NCI-H1105 (cell line): Measurements from ENCODE around the gene BZW2.
"Not testable (repeated sequence)": the region's sequence is repeated elsewhere in the genome, so short reads cannot be mapped to it uniquely, and the experiment has no call there.

Experiments used
- DNase-seq: peaks from one replicate; lab custom pipeline; 2025; lab: John Stamatoyannopoulos, UW

BZW2 gene

DNA sequence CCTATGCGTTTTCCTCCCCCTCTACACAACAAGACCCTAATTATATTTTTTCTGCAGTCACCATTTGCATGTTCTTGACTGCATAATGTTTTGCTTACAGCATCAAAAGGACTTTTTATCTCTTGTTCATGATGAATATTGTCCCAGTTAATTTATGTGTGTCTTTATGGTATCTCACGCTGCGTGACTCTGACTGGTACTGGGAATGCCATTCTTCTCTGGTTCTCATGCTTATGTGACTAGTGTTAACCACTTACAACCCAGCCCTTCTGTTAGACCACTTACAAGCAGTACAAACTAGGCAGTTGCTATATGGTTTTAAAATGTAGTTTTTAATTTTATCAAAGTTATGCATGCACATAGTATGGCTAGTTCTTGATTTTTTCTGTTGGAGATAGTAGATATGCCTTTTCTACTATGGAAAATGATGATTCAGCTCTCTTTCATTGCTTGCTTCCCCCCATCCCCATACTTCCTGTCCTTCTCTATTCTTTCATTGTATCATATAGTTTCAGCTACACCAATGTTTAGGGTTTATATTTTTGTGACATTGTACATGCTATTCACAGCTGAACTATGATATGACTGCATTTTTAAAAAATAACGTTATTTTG lies 24.9 kb downstream of the BZW2 start:
- DNase-seq, result no peak

DNA sequence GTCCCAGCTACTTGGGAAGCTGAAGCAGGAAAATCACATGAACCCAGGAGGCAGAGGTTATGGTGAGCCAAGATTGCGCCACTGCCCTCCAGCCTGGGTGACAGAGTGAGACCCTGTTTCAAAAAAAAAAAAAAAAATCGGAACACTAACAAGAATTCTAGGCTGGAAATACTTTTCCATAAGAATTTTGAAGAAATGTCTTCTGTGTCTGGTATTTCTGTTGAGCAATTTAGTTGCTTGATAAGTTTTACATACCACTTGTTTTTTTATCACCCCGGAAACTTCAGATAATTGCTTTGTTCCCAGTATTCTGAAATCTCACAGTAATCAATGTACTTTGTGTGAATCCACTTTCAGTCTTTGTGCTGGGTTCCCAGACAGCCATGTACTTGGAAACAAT lies 25.8 kb downstream of the BZW2 start:
- DNase-seq, result no peak

DNA sequence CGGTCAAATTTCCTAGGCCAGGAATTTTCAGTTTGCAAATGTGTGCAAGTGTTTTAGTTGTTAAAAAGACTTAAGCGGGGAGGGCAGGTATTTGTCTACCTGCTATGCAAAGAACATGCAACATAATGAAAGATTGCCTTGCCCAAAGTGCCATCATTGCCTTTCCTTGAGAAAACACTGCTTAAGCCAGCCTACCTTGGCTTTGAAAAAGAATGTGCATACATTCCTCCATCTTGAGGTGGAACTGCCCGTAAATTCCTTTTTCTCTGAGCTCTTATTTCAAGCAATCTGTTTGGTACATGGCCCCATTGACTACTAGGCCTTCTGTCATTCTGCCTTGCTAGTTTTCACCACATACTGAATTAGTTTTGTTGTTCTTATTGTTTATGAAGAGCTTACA lies 29.3 kb downstream of the BZW2 start:
- no peak for DNase-seq

DNA sequence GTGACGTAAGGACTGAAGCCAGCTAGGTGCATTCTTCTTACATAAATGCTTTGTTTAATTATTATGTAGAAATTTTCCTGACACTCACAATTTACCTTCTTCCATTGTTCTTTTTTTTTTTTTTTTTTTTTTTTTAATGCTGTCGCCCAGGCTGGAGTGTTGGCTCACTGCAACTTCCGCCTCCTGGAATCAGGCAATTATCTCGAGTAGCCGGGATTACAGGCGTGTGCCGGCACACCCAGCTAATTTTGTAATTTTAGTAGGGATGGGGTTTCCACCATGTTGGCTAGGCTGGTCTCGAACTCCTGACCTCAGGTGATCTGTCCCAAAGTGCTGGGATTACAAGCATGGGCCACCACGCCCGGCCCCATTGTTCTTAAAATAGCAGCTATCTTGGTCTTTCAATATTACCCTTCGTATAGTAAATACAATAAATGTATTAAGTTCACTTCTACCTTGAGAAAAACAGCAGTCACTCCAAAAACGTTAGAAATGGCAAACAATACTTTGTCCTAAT lies 32.1 kb downstream of the BZW2 start:
- no peak for DNase-seq

DNA sequence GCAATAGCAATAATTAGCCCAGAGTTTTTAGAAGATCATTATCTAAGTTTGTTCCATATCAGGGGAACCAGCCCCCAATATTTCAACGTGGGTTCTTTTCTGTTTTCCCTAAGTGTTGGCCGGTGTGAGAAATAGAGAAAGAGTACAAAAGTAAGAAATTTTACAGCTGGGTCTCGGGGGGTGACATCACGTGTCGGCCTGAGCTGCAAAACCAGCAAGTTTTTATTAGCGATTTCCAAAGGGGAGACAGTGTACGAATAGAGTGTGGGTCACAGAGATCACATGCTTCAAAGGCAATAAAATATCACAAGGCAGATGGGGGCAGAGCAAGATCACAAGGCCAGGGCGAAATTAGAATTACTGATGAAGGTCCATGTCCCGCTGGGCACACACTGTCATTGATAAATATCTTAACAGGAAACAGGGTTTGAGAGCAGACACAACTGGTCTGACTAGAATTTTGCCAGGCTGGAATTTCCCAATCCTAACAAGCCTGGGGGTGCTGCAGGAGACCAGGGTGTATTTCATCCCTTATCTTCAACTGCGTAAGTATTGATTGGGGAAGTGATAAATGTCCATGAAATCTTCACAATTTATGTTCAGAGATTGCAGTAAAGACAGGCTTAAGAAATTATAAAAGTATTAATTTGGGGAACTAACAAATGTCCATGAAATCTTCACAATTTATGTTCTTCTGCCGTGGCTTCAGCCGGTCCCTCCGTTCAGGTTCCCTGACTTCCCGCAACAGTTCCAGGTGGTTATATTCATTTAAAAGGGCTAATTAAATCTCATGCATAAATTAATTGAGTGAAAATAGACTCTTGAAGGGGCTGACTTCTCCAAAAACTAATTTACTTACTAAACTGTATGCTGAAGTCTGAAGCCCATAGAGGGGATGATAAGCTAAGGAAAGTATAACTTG lies 32.9 kb downstream of the BZW2 start:
- not testable (repeated sequence) for DNase-seq

DNA sequence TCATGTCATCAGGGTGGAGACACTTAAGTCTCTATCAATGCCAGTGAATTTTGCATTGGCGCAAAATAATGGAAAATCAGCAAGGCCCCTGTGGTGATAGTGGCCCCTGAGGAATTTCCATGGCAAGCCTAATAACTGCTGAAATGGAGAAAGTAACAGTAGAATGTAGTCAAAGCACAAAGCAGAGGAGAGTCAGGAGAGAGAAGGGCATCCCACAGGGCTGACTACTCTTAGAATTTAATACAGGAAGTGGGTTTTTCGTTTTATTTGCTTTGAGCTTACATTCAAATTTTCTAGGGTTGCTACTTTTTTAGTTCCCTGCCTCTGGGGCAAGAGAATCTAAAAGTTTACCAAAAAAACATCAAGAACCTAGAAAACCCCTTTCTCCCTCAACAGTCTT lies 39.0 kb downstream of the BZW2 start:
- DNase-seq, result no peak

DNA sequence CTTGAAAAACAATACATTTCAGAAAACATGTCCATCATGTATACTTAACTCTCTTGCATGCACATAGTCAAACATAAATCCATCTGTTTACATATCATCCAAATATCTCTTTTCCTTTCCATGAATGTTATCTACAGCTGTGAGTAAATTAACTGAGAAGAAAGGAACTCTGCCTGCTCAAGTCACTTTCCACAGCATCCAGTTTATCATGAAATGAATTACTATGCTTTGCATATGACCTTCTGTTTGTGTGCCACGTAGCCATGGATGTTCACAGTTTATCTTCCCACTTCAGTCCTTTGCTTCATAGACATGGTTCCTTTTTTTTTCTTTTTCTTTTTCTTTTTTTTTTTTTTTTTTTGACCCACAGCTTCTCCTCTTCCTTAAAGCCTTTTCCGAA lies 39.6 kb downstream of the BZW2 start:
- no peak for DNase-seq

DNA sequence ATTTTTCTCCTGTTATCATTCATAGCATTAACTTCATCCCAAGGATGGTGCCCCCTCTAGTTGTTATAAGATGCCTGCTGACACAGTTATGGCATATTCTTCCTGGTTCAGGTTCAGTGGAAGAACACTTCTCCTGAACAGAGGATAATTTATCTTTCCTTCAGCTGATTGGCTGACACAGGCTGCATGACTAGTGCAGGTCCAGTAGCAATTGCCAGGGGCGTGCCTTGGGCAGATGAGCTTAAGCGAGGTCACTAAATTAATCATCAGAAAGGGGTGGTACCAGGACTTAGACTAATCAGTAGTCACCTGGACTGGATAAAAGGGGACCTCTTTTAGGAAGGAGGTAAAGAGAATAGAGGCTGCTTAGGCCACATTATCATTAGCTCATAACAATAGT lies 42.3 kb downstream of the BZW2 start:
- DNase-seq, result no peak

DNA sequence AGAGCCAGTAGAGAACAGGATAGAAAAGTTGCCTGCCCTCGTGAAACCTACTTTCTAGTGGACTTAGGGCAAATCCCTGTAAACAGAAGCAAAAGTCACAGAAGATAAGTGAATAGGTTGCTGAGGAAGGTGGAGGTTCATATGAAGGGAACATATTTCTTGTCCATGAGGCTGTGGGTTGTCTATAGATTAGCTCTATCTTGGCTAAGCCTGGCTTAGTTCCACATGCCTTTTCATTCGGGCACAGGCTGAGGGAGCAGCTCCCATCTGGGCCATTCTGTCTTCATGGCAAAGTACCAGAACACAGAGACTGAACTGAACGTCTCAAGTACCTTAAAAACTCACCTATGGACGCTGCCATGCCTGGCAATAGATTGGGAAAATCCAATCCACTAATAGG lies 45.3 kb downstream of the BZW2 start:
- no peak for DNase-seq

DNA sequence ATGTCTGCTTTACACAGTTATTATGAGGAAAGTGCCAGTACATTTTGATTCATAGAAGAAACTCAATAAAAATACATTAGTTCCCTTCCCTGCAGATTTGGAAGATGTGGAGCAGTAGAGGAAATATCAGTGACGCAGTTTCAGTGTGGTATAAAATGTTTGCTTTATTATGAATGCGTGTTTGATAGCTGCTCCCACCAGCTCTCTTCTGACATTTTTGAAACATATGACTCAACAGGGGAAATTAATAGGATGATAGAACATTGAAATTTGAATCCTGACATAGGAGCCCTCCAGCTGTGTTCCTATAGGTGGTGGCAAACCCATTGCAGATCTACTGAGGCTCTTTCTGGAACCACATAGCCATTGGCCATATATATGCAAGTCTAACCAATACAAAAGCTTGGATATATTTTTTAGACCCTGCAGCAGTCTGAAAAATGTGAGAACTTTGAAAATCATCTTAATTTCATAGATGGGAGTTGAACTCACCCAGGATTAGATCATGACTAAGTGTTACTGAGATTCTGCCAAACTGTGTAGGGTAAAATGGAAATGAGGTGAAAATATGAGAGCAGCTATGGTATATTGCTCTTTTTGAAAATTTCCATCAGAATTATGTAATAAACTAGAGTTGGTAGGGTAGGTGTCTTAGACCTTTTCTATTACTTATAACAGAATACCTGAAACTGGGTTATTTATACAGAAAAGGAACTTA lies 47.8 kb downstream of the BZW2 start:
- DNase-seq, result no peak

DNA sequence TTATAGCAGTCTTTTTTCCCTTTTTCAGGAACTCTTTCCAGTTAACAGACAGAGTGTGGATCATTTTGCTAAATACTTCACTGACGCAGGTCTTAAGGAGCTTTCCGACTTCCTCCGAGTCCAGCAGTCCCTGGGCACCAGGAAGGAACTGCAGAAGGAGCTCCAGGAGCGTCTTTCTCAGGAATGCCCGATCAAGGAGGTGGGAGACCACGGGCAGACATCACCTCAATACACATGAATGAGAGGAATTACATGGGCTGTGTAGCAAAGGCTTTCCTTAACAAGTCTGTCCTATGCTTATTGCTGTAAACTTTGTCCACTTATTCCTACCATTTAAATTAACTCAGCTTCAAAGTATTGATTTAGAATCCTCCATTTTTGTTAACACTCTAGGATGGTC lies 48.8 kb downstream of the BZW2 start:
- no peak for DNase-seq

DNA sequence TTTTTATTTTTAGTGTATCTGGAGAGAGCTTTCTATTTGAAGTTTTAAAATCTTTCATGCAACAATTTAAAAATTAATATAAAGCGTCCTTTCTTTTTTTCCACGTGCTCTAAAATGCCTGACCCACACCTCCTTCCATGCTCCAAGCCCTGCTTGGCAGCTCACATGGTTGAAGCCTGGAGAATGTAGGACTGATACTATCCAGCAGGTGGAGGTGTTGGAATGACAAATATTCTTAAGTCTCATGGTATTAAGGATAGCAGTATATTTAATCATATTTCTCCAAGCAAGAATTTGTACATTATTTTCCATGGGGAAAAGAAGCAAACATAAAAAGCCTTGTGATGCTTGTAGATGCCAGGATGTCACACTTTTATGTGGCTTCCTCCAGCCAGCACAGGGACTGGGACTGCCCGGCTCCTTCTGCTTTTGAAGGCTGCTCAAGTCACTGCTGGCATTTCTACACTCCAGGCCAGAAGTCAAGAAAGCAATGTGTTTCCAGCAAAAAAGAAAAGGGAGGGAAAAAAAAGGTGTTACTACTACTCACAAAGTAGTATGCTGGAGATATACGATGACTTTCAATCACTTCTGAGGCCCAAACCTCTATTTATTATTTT lies 49.7 kb downstream of the BZW2 start:
- peak; percentile 34 for DNase-seq

DNA sequence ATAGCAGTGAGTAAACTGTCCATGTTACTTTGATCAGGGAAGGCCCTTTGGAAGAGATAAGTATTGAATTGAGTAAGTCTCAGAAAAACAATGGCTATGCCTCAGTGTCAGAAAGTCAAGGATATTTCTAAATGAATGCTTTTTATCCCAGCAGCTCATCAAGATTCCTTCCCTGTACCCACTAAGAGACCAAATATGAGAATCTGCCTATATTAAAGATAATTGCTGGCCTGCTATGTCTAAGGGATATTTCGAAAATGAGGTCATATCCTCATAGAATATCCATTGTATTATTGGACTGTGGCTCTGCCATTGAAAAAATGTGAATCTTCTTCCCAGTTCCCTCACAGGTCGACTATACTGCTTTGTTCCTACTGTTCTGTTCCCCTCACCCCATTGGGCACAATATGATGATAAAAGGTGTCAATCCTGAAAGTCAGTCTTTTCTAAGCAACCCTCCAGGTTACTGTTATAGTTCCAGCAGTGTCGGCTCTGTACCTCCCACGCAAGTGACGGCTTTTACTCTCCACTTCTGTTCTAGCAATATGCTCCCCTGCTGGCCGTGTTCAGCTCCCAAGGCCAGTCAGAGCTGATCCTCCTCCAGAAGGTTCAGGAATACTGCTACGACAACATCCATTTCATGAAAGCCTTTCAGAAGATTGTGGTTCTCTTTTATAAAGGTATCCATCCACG lies 51.7 kb downstream of the BZW2 start:
- DNase-seq, result no peak

DNA sequence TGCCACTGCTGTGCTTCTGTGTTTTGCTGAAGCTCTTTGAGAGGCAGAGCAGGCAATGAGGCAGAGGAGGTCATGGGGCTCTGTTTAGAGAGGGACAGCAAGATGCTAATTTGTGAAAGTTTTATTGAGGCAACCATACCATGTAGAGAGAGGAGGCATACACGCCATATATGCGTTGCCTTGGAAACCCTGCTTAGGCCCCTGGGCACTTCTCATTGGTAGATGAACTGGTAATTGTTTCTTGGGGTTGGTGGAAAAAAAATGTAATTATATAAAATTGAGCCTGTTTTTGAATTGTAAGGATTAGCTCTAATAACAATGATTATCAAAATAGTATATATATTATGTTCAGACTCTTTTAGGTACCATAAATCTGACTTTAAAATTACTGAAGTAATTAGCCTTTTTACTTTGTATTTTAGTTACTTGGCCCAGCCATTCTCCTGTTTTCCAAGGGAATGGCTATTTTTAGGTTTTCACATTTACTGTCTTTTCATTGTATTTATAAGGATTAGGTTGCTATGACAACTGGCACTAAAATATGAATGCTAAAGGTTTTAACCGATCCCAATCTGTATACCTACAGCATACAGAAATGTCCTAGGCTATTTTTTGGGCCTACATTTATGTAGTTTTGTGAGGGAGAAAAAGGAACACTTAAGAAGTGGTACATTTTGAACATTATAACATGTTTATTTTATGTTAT lies 52.4 kb downstream of the BZW2 start:
- no peak for DNase-seq

DNA sequence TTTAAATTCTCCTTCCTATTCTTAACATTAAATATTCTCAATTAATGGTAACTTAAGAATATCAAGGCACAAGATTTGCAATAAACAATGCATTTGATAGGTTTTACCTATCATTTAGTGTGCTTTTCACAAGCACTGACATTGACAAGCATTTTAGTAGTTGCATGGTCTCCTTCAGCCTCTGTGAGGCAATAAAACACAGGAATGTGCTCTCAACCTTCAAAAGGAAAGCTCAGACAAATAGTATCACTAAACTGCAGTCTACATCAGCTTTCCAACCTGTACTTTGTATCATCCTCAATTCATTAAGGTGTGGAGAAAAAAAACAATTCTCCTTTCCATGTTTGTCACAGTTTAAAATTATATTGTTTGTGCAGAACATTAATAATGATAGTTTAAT lies 56.5 kb downstream of the BZW2 start:
- no peak for DNase-seq

DNA sequence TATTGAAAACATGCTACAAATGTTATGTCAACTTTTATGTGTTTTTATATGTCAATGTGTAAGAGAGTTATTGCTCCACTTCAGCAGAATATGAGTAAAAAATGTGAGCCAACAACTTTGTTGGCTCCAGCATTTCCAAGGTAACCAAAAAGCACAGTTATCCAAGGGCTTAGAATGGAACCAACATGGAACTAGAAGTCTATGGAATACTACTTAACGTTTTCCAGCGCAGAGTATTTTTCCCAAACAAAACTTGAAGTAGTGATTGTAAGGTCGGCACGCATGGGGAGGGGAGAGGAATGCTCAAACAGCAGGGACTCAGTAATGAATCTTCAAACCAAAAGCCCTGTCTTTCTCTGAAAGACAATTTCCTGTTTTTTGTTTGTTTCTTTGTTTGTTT lies 62.5 kb downstream of the BZW2 start:
- no peak for DNase-seq

DNA sequence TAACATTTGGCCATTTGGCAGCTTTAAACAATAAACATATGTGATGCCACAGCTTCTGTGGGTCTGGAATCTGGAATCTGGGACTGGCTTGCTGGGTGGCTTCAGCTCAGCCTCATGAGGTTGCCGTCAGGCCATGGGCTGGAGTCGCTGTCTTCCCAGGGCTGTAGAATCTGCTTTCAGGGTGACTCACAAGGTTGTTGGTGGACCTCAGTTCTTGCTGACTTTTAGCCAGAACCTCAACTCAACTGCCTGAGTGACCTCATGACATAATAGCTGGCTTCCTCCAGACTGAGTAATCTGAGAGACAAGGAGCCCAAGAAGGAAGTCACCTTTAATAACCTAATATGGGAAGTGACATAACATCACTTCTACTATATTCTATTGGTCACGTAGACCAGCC lies 63.0 kb downstream of the BZW2 start:
- no peak for DNase-seq

DNA sequence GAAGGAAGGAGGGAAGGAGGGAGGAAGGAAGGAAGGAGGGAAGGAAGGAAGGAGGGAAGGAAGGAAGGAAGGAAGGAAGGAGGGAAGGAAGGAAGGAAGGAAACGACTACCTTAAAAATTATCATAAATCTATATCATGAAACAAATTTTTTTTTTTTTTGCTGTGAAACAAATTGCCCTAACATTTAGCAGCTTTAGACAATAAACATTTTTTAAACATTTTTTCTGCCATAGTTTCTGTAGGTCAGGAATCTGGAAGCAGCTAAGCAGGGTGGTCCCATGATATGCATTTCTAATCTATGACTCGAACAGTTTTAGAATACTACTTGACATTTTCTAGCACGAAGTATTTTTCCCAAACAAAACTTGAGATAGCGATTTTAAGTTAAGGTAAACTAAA lies 64.7 kb downstream of the BZW2 start:
- no peak for DNase-seq

DNA sequence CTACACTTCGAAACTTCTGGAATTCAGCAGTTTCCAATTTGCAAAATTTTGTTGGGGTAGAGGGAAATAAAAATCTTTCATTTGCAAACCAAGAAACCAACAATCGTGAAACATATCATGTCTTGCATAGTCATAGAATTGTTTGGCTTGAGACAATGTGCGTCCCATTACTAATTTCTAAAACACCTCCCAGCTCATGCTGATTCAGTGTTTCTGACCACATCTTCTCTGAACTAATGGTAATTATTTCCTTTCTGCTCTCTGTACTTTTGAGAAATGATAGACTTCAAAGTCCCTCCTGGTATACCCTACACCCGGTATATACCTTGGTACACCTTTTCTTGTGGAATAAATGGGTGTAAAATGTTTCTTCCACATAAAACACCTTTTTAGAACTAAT lies 65.7 kb downstream of the BZW2 start:
- no peak for DNase-seq

DNA sequence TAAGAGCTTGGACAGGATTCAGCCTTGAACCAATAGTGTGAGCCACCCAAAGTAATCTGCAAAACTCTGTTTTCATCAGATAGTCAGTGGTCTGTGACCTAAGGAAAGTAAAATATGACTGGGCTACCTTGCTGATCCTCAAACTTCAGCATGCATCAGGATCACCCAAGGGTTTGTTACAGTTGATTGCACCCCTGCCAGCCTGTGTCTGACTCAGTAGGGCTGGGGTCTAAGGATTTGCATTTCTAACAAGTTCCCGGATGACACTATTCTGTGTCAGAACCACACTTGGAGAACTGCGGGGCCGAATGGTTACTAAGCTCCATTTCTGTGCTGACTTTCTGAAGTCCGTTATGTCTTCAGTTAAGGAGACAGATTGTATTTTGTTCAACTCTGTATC lies 66.9 kb downstream of the BZW2 start:
- no peak for DNase-seq

DNA sequence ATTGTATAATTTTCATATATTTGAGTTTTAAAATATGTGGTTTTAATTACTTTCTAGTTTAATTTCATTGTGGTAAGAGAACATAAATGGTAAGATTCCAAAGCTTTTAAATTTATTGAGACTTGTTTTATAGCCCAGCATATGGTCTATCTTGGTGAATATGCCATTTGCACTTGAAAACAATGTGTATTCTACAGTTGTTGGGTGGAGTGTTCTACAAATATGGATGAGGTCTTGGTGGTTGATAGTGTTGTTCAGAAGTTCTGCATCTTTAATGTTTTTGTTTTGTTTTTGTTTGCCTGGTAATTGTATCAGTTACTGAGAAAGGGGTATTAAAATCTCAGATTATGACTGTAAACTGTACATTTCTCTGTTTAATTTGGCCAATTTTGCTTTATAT lies 69.9 kb downstream of the BZW2 start:
- no peak for DNase-seq
